HEK293T (cell line): ENCODE results near the gene MPRIP.

Experiments
- BHLHE40 ChIP-seq: fragments of 450-650 bp; IDR thresholded peaks from 2 replicates; pipeline ENCODE4 v1.6.1; 2016; ENCODE audit warnings: mild to moderate bottlenecking, moderate library complexity, borderline replicate concordance
- FOXA1 ChIP-seq: fragments of 450-650 bp; IDR thresholded peaks from 2 replicates; pipeline ENCODE4 v1.6.1; 2016; ENCODE audit warnings: mild to moderate bottlenecking
- FOXM1 ChIP-seq: fragments of 450-650 bp; IDR thresholded peaks from 2 replicates; pipeline ENCODE4 v1.6.1; 2017; ENCODE audit warnings: mild to moderate bottlenecking, borderline replicate concordance
- NFRKB ChIP-seq: fragments of 450-650 bp; IDR thresholded peaks from 2 replicates; pipeline ENCODE4 v1.6.1; 2016; ENCODE audit warnings: mild to moderate bottlenecking, moderate library complexity
- SUZ12 ChIP-seq: fragments of 450-650 bp; IDR thresholded peaks from 2 replicates; pipeline ENCODE4 v1.6.1; 2016; ENCODE audit warnings: mild to moderate bottlenecking

- TF ChIP-seq SUZ12 (no peak), BHLHE40 (no peak), FOXM1 (no peak), NFRKB (no peak), FOXA1 (no peak)
Measured at GRCh38 chr17:17035920-17036523, 6.2 kb upstream of the MPRIP start.
